Measurements from ENCODE around the gene TMC4.
"Not testable (repeated sequence)": the region's sequence is repeated elsewhere in the genome, so short reads cannot be mapped to it uniquely, and the experiment has no call there.

Gene TMC4

GRCh38 chr19:54197121-54197520 is 24.2 kb upstream of the TMC4 start:
- Mint-ChIP-seq H3K4me1 (peaks cover 28% of the 10 kb centered on the region), H3K27me3 (no peaks in the 10 kb centered on the region), H3K27ac (ENCODE audit: low read depth) (no peak overlapping the region), H3K36me3 (ENCODE audit: insufficient read depth) (peaks cover 39% of the 10 kb centered on the region), H3K9me3 (no peaks in the 10 kb centered on the region), H3K4me3 (no peak overlapping the region)
- ATAC-seq (replicated peaks; ENCODE audit: extremely low read depth, poor library complexity, severe bottlenecking) = no peak
- DNase-seq (ENCODE audit: low spot score in 2 of 2) = no peak

DNA sequence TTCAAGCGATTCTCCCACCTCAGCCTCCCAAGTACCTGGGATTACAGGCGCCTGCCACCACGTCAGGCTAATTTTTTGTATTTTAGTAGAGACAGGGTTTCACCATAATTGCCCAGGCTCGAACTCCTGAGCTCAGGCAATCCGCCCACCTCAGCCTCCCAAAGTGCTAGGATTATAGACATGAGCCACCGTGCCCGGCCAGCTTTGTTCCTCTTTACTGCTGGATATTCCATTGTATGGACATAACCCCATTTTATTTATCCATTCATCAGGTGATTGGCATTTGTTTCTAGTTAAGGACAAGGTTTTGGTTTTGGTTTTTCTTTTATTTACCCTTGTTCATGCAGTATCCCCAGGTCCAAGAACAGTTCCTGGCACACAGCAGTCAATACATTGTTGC is 23.6 kb upstream of the TMC4 start:
- no peaks in the 10 kb centered on the region for H3K27me3 Mint-ChIP-seq
- ATAC-seq (replicated peaks; ENCODE audit: extremely low read depth, poor library complexity, severe bottlenecking) = no peak
- no peak overlapping the region for H3K4me3 Mint-ChIP-seq
- no peaks in the 10 kb centered on the region for H3K9me3 Mint-ChIP-seq
- no peak overlapping the region for H3K27ac Mint-ChIP-seq (ENCODE audit: low read depth)
- peaks cover 38% of the 10 kb centered on the region for H3K36me3 Mint-ChIP-seq (ENCODE audit: insufficient read depth)
- DNase-seq (ENCODE audit: low spot score in 2 of 2) = no peak
- H3K4me1 Mint-ChIP-seq = peaks cover 28% of the 10 kb centered on the region

DNA sequence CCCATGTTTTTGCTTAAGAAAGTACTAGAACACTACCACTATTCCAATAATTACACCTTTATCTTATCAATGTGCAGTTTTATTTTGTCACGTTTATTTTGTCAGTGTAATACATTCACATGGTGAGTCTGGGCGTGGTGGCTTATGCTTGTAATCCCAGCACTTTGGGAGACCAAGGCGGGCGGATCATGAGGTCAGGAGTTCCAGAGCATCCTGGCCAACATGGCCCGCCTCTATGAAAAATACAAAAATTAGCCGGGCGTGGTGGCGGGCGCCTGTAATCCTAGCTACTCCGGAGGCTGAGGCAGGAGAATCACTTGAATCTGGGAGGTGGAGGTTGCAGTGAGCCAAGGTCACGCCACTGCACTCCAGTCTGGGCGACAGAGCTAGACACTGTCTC is 21.5 kb upstream of the TMC4 start:
- not testable (repeated sequence) for DNase-seq (ENCODE audit: low spot score in 2 of 2); ATAC-seq (replicated peaks; ENCODE audit: extremely low read depth, poor library complexity, severe bottlenecking); H3K4me3 Mint-ChIP-seq; H3K9me3 Mint-ChIP-seq; H3K27me3 Mint-ChIP-seq; H3K27ac Mint-ChIP-seq (ENCODE audit: low read depth)
- H3K36me3 Mint-ChIP-seq (ENCODE audit: insufficient read depth) = peaks cover 34% of the 10 kb centered on the region
- peaks cover 23% of the 10 kb centered on the region for H3K4me1 Mint-ChIP-seq

DNA sequence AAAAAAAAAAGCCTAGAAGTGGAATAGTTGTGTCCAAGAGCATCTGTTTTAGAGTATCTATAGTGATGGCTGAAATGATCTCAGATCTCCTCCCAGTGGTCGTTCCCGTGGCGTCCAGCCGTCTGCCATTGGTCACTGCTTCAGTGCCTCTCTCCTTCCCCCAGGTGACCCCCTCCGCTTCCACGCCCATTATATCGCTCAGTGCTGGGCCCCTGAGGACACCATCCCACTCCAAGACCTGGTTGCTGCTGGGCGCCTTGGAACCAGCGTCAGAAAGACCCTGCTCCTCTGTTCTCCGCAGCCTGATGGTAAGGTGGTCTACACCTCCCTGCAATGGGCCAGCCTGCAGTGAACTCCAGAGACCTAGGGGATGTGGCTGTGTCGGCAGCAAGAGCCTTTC is 20.1 kb upstream of the TMC4 start:
- peaks cover 35% of the 10 kb centered on the region for H3K36me3 Mint-ChIP-seq (ENCODE audit: insufficient read depth)
- ATAC-seq (replicated peaks; ENCODE audit: extremely low read depth, poor library complexity, severe bottlenecking) (no peak), DNase-seq (ENCODE audit: low spot score in 2 of 2) (no peak)
- H3K9me3 Mint-ChIP-seq = no peaks in the 10 kb centered on the region
- no peaks in the 10 kb centered on the region for H3K27me3 Mint-ChIP-seq
- peak overlapping the region; percentile 94 for H3K4me3 Mint-ChIP-seq
- H3K4me1 Mint-ChIP-seq = peaks cover 29% of the 10 kb centered on the region
- no peak overlapping the region for H3K27ac Mint-ChIP-seq (ENCODE audit: low read depth)

DNA sequence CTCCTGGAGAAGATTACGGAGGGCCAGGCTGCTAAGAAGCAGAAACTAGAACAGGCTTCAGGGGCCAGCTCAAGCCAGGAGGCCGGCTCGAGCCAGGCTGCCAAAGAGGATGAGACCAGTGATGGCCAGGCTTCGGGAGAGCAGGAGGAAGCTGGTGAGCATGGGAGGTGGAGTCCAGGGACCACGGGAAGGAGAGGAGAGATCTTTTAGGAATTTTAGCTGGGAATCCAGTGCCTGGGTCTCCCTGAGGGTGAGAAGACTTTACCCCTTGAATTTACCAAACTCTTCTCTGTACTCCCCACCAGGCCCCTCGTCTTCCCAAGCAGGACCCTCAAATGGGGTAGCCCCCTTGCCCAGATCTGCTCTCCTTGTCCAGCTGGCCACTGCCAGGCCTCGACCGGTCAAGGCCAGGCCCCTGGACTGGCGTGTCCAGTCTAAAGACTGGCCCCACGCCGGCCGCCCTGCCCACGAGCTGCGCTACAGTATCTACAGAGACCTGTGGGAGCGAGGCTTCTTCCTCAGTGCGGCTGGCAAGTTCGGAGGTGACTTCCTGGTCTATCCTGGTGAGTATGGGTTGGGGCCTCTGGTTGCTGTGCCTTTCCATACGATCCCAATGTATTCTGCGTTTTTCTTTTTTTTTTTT is 19.0 kb upstream of the TMC4 start:
- peaks cover 35% of the 10 kb centered on the region for H3K36me3 Mint-ChIP-seq (ENCODE audit: insufficient read depth)
- peaks cover 40% of the 10 kb centered on the region for H3K4me1 Mint-ChIP-seq
- peak overlapping the region; percentile 94 for H3K4me3 Mint-ChIP-seq
- peak overlapping the region; percentile 99 for H3K27ac Mint-ChIP-seq (ENCODE audit: low read depth)
- no peak for DNase-seq (ENCODE audit: low spot score in 2 of 2)
- no peak for ATAC-seq (replicated peaks; ENCODE audit: extremely low read depth, poor library complexity, severe bottlenecking)
- H3K27me3 Mint-ChIP-seq = no peaks in the 10 kb centered on the region
- no peaks in the 10 kb centered on the region for H3K9me3 Mint-ChIP-seq

GRCh38 chr19:54191011-54191810 is 18.3 kb upstream of the TMC4 start, which contains the start of gene TSEN34:
TSEN34 (plus strand) TSS chr19:54191308; CDS start chr19:54191365, 57 bp downstream.
- ATAC-seq (replicated peaks; ENCODE audit: extremely low read depth, poor library complexity, severe bottlenecking) = peak; percentile 20
- H3K4me1 Mint-ChIP-seq = peaks cover 43% of the 10 kb centered on the region

GRCh38 chr19:54190503-54191010 is 17.6 kb upstream of the TMC4 start:
- Mint-ChIP-seq H3K9me3 (no peaks in the 10 kb centered on the region), H3K36me3 (ENCODE audit: insufficient read depth) (peaks cover 36% of the 10 kb centered on the region), H3K27ac (ENCODE audit: low read depth) (peak overlapping the region; percentile 99), H3K4me3 (peak overlapping the region; percentile 94), H3K4me1 (peaks cover 43% of the 10 kb centered on the region), H3K27me3 (no peaks in the 10 kb centered on the region)
- DNase-seq (ENCODE audit: low spot score in 2 of 2) (peak; percentile 99 to 100), ATAC-seq (replicated peaks; ENCODE audit: extremely low read depth, poor library complexity, severe bottlenecking) (peak; percentile 66)

More at GRCh38 chr19:54191011-54191810, 18.3 kb upstream of the TMC4 start, which contains the start of gene TSEN34:
- Mint-ChIP-seq H3K27me3 (no peaks in the 10 kb centered on the region), H3K36me3 (ENCODE audit: insufficient read depth) (peaks cover 37% of the 10 kb centered on the region), H3K27ac (ENCODE audit: low read depth) (peak within 1 kb of the TSS; percentile 99), H3K9me3 (no peaks in the 10 kb centered on the region), H3K4me3 (peak within 1 kb of the TSS; percentile 94)
- peak in 1 of 2 donors; percentile 28 for DNase-seq (ENCODE audit: low spot score in 2 of 2)

GRCh38 chr19:54189735-54190502 is 17.0 kb upstream of the TMC4 start:
- H3K36me3 Mint-ChIP-seq (ENCODE audit: insufficient read depth) = peaks cover 31% of the 10 kb centered on the region
- peak; percentile 60 for ATAC-seq (replicated peaks; ENCODE audit: extremely low read depth, poor library complexity, severe bottlenecking)
- H3K27ac Mint-ChIP-seq (ENCODE audit: low read depth) = peak overlapping the region; percentile 99
- H3K4me1 Mint-ChIP-seq = peaks cover 43% of the 10 kb centered on the region
- H3K27me3 Mint-ChIP-seq = no peaks in the 10 kb centered on the region
- peak overlapping the region; percentile 94 for H3K4me3 Mint-ChIP-seq
- H3K9me3 Mint-ChIP-seq = no peaks in the 10 kb centered on the region
- DNase-seq (ENCODE audit: low spot score in 2 of 2) = peak; percentile 100

DNA sequence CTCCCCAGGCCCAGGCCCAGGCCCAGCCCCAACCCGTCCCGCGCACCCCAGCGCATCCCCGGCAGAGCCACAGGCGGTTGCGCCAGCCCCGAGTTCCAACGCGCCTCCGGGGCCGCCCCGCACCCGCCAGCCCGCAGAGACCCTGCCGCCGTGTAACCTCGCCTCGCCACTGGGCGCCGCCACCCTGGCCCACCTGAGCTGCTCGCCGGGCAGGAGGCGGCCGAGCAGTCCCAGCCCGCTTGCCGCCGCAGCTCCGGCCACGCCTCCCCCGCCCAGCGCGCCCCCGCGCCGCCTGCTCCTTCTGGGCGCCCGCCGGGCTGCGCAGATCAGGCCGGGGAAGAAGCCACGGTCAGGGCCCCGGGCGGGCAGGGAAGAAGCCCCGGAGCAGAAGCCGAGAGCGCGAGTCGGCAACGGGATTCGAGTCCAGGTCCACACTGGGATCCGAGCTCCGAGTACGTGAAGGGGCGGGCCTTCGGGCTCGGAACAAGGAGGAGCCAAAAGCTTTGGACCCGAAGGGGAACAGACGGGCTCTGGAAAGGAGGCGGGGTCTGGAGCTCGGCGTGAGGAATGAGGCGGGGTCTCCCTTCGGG is 16.3 kb upstream of the TMC4 start, which contains the start of gene MBOAT7:
MBOAT7 (minus strand) TSS at position 436 of the 590 bp plus-strand sequence. CDS start 1,072 bp downstream, outside the sequence.
- DNase-seq (ENCODE audit: low spot score in 2 of 2) (no peak), ATAC-seq (replicated peaks; ENCODE audit: extremely low read depth, poor library complexity, severe bottlenecking) (peak; percentile 0)
- no peaks in the 10 kb centered on the region for H3K27me3 Mint-ChIP-seq
- H3K27ac Mint-ChIP-seq (ENCODE audit: low read depth) = peak within 1 kb of the TSS; percentile 99
- peak within 1 kb of the TSS; percentile 94 for H3K4me3 Mint-ChIP-seq
- peaks cover 43% of the 10 kb centered on the region for H3K4me1 Mint-ChIP-seq
- peaks cover 27% of the 10 kb centered on the region for H3K36me3 Mint-ChIP-seq (ENCODE audit: insufficient read depth)
- no peaks in the 10 kb centered on the region for H3K9me3 Mint-ChIP-seq

DNA sequence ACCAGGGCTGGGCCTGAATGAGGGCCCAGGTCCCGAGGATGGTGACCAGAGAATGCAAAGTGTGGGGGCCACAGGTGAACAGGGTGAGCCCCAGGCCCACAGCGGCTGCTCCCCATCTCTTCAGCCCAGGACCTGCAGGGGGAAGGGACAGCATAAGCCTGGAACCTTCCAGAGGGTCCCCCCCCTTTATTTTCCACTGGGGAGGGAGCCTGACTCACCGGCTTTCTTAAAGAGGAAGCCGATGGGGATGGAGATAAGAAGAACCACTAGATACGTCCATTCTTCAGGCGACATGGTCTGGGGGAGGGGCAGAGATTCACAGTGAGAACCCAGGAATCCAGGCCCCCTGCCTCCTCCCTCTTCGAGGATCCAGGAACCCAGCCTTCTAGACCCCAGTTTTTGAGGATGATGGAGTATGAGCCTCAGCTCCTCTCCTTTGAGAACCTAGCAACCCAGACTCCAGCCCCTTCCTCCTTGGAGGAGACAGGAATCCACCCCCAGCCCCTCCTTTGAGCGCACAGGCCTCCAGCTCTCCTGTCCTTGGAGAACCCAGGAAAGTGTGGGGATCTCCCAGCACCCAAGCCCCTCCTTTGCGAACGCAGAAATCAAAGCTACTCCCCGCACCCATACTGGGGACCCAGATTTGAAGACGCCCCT is 15.4 kb upstream of the TMC4 start:
- ATAC-seq (replicated peaks; ENCODE audit: extremely low read depth, poor library complexity, severe bottlenecking) (no peak), DNase-seq (ENCODE audit: low spot score in 2 of 2) (no peak)
- Mint-ChIP-seq H3K9me3 (no peaks in the 10 kb centered on the region), H3K27me3 (no peaks in the 10 kb centered on the region), H3K4me3 (peak overlapping the region; percentile 94), H3K4me1 (peaks cover 42% of the 10 kb centered on the region), H3K36me3 (ENCODE audit: insufficient read depth) (peaks cover 22% of the 10 kb centered on the region), H3K27ac (ENCODE audit: low read depth) (peak overlapping the region; percentile 99)

GRCh38 chr19:54186934-54187381 is 14.0 kb upstream of the TMC4 start:
- ATAC-seq (replicated peaks; ENCODE audit: extremely low read depth, poor library complexity, severe bottlenecking) = no peak
- Mint-ChIP-seq H3K4me3 (peak overlapping the region; percentile 94), H3K36me3 (ENCODE audit: insufficient read depth) (peaks cover 18% of the 10 kb centered on the region)

More at GRCh38 chr19:54186934-54187381, 14.0 kb upstream of the TMC4 start:
- H3K27ac Mint-ChIP-seq (ENCODE audit: low read depth) = no peak overlapping the region
- no peaks in the 10 kb centered on the region for H3K9me3 Mint-ChIP-seq
- peaks cover 31% of the 10 kb centered on the region for H3K4me1 Mint-ChIP-seq
- no peaks in the 10 kb centered on the region for H3K27me3 Mint-ChIP-seq
- DNase-seq (ENCODE audit: low spot score in 2 of 2) = no peak
